SK-N-SH (cell line): ENCODE results near the gene MFNG. TPM values are rescaled to one million over a fixed set of nuclear protein-coding genes. Genes with fewer than 3 reads are reported as not detected.

ENCODE experiments used
- CTCF ChIA-PET: fragments of 300-600, 350-600 bp; formaldehyde crosslinking; extraction: SDS; loops from one replicate; lab custom pipeline; 2021; lab: Yijun Ruan, JAX
- POLR2A ChIA-PET: fragments of 350-600 bp; sonication (Branson Sonifier 250); formaldehyde crosslinking; extraction: SDS; loops from one replicate; lab custom pipeline; 2020; ENCODE audit warnings: antibody characterized with exemption, inconsistent platforms; lab: Yijun Ruan, JAX
- DNase-seq: peaks from one replicate; pipeline ENCODE4 v3.0.0; 2012
- H2AFZ ChIP-seq: fragments of 200-600 bp; sonication (generic); 2 replicates; pipeline ENCODE4 v1.8.1; 2016; ENCODE audit warnings: antibody characterized with exemption, mild to moderate bottlenecking, low read depth
- H3F3A ChIP-seq: fragments of 200-600 bp; sonication (generic); replicated peaks from 2 replicates; pipeline ENCODE3; 2016; ENCODE audit warnings: antibody characterized with exemption, mild to moderate bottlenecking; ENCODE audit not compliant: insufficient read depth
- H3K27ac ChIP-seq, 2 experiments: fragments of 200-500 bp in 1 of 2; fragments of 200-600 bp in 1 of 2; sonication (Bioruptor generic) in 1 of 2; sonication (generic), shearing (Covaris generic) in 1 of 2; 2 replicates each; pipeline versions ENCODE4 v1.5.1 to v1.6.1; 2014 to 2016; ENCODE audit warnings: low read depth in 2 of 2, inconsistent platforms in 1 of 2, low read length in 1 of 2, mild to moderate bottlenecking in 1 of 2, mixed read lengths in 1 of 2
- H3K27me3 ChIP-seq: fragments of 200-600 bp; sonication (generic), shearing (Covaris generic); 2 replicates; pipeline ENCODE4 v1.6.1; 2016; ENCODE audit warnings: mixed run types; ENCODE audit not compliant: insufficient read depth
- H3K36me3 ChIP-seq, 2 experiments: fragments of 200-500 bp in 1 of 2; fragments of 200-600 bp in 1 of 2; sonication (Bioruptor generic) in 1 of 2; sonication (generic) in 1 of 2; replicated peaks in 1 of 2; 2 replicates each; pipeline versions ENCODE3 to v1.5.1; 2014 to 2016; ENCODE audit warnings: low read length in 1 of 2, mild to moderate bottlenecking in 1 of 2; ENCODE audit not compliant: insufficient read depth in 2 of 2, control insufficient read depth in 1 of 2
- H3K4me1 ChIP-seq, 2 experiments: fragments of 200-500 bp in 1 of 2; fragments of 200-600 bp in 1 of 2; sonication (Bioruptor generic) in 1 of 2; sonication (generic), shearing (Covaris generic) in 1 of 2; 2 replicates each; pipeline versions ENCODE4 v1.5.1 to v1.6.1; 2014 to 2016; ENCODE audit warnings: low read depth in 1 of 2, low read length in 1 of 2, mixed run types in 1 of 2; ENCODE audit not compliant: insufficient read depth in 2 of 2, control insufficient read depth in 1 of 2
- H3K4me2 ChIP-seq: fragments of 200-600 bp; sonication (generic), shearing (Covaris generic); 2 replicates; pipeline ENCODE4 v1.6.1; 2017; ENCODE audit warnings: mixed run types
- H3K4me3 ChIP-seq, 2 experiments: fragments of 200-500 bp in 1 of 2; fragments of 200-600 bp in 1 of 2; sonication (Bioruptor generic) in 1 of 2; sonication (generic), shearing (Covaris generic) in 1 of 2; 2 replicates each; pipeline versions ENCODE4 v1.5.1 to v1.8.1; 2014 to 2016; ENCODE audit warnings: low read depth in 2 of 2, inconsistent platforms in 1 of 2, low read length in 1 of 2, mild to moderate bottlenecking in 1 of 2, mixed read lengths in 1 of 2, moderate library complexity in 1 of 2
- H3K79me2 ChIP-seq: fragments of 200-600 bp; sonication (generic); 2 replicates; pipeline ENCODE4 v1.8.1; 2017; ENCODE audit warnings: mild to moderate bottlenecking; ENCODE audit not compliant: insufficient read depth
- H3K9ac ChIP-seq: fragments of 200-600 bp; sonication (generic); 2 replicates; pipeline ENCODE4 v1.6.1; 2017; ENCODE audit warnings: mixed run types
- H3K9me2 ChIP-seq: fragments of 200-600 bp; sonication (generic); 2 replicates; pipeline ENCODE4 v1.6.1; 2017; ENCODE audit warnings: mixed run types
- H3K9me3 ChIP-seq: fragments of 200-600 bp; sonication (generic); 2 replicates; pipeline ENCODE4 v1.6.1; 2017; ENCODE audit warnings: mixed run types, mild to moderate bottlenecking, moderate library complexity
- H4K20me1 ChIP-seq: fragments of 200-600 bp; sonication (generic); 2 replicates; pipeline ENCODE4 v1.6.1; 2017; ENCODE audit warnings: mild to moderate bottlenecking, mixed run types; ENCODE audit not compliant: insufficient read depth
- EZH2phosphoT487 ChIP-seq: fragments of 200-600 bp; sonication (generic); IDR thresholded peaks from 2 replicates; pipeline ENCODE4 v1.6.1; 2017; ENCODE audit warnings: low read depth, mixed run types, mild to moderate bottlenecking, antibody characterized with exemption, moderate library complexity, borderline replicate concordance
- GABPA ChIP-seq: IDR thresholded peaks from 2 replicates; pipeline ENCODE4 v1.4.0; 2012; ENCODE audit warnings: low read depth, mild to moderate bottlenecking
- MEF2A ChIP-seq: IDR thresholded peaks from 2 replicates; pipeline ENCODE4 v1.4.0; 2012; ENCODE audit warnings: low read depth, borderline replicate concordance
- RAD21 ChIP-seq: IDR thresholded peaks from 2 replicates; pipeline ENCODE4 v1.6.1; 2012; ENCODE audit warnings: mild to moderate bottlenecking, low read length
- RXRA ChIP-seq: IDR thresholded peaks from 2 replicates; pipeline ENCODE4 v1.4.0; 2012; ENCODE audit warnings: low read depth, mild to moderate bottlenecking, borderline replicate concordance
- TAF1 ChIP-seq: IDR thresholded peaks from 2 replicates; pipeline ENCODE4 v1.6.1; 2012; ENCODE audit warnings: low read depth, mild to moderate bottlenecking, low read length, moderate library complexity, borderline replicate concordance
- WGBS: methylation state at CpG from one replicate; pipeline ENCODE4 v1.1.6; 2017; ENCODE audit warnings: low lambda C conversion rate; 5-methylcytosine and 5-hydroxymethylcytosine counted together
- polyA plus RNA-seq, 3 experiments: library from polyadenylated mRNA; depleted of rRNA; stranded (reverse); fragments of >200 nt; gene quantifications; 2 replicates each; pipeline ENCODE4 v1.2.3, GENCODE V29; 2012
- TF ChIP-seq, protein P1 (sequence below): IDR thresholded peaks from 2 replicates; pipeline ENCODE4 v1.6.1; 2012; ENCODE audit warnings: mild to moderate bottlenecking, low read depth, low read length, moderate library complexity
- TF ChIP-seq, protein P2 (sequence below): IDR thresholded peaks from 2 replicates; pipeline ENCODE4 v1.4.0; 2012; ENCODE audit warnings: low read depth

MFNG gene
- polyA plus RNA-seq, 1 of the 3 experiments (the other 2 are of a cell fraction) = 0.18 TPM

DNA sequence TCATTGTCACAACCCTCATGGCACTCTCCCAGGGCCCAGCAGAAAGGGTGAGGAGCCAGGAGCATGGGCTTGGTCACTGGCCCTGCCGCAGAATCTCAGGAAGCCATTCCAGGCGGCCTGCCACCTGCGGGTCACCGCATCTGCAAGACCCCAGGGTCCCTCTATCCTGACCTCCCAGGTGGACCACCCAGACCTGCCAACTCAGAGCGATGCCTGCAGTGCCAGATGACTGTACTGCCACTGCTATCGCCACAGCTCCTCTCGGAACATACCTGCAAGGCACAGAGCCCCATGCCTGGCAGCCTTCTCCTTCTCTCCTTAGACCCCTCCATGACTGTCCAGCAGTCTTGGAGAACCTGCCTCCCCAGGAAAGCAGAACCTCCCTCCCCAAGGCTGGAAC lies 32.5 kb downstream of the MFNG start:
- Histone ChIP-seq H3K27ac (no peak overlapping the region), H3K4me2 (no peak overlapping the region), H3K9ac (no peak overlapping the region), H3K9me3 (no peaks in the 10 kb centered on the region), H4K20me1 (no peaks in the 10 kb centered on the region), H3K36me3 (no peaks in the 10 kb centered on the region), H3F3A (peaks cover 11% of the 10 kb centered on the region), H3K4me3 (no peak overlapping the region), H2AFZ (no peak overlapping the region)
- CTCF ChIA-PET = interaction anchor here (1.7 to 9.3 kb wide), 2 partner anchors 25 to 138 kb away, joined by 8 to 203 read pairs; no protein-coding TSS in a partner anchor
- TF ChIP-seq, protein P1, sequence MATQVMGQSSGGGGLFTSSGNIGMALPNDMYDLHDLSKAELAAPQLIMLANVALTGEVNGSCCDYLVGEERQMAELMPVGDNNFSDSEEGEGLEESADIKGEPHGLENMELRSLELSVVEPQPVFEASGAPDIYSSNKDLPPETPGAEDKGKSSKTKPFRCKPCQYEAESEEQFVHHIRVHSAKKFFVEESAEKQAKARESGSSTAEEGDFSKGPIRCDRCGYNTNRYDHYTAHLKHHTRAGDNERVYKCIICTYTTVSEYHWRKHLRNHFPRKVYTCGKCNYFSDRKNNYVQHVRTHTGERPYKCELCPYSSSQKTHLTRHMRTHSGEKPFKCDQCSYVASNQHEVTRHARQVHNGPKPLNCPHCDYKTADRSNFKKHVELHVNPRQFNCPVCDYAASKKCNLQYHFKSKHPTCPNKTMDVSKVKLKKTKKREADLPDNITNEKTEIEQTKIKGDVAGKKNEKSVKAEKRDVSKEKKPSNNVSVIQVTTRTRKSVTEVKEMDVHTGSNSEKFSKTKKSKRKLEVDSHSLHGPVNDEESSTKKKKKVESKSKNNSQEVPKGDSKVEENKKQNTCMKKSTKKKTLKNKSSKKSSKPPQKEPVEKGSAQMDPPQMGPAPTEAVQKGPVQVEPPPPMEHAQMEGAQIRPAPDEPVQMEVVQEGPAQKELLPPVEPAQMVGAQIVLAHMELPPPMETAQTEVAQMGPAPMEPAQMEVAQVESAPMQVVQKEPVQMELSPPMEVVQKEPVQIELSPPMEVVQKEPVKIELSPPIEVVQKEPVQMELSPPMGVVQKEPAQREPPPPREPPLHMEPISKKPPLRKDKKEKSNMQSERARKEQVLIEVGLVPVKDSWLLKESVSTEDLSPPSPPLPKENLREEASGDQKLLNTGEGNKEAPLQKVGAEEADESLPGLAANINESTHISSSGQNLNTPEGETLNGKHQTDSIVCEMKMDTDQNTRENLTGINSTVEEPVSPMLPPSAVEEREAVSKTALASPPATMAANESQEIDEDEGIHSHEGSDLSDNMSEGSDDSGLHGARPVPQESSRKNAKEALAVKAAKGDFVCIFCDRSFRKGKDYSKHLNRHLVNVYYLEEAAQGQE = no peak
- TF ChIP-seq, protein P2, sequence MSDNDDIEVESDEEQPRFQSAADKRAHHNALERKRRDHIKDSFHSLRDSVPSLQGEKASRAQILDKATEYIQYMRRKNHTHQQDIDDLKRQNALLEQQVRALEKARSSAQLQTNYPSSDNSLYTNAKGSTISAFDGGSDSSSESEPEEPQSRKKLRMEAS = no peak
- TF ChIP-seq RAD21 (no peak), MEF2A (no peak), RXRA (no peak), TAF1 (no peak)
- TF ChIP-seq, all 33 proteins: peak for 0
- Histone ChIP-seq H3K4me1 (peaks cover 0 to 16% of the 10 kb centered on the region in 2 experiments; a peak in 2 of 4 replicates), H3K27me3 (no peaks in the 10 kb centered on the region), H3K79me2 (no peaks in the 10 kb centered on the region), H3K9me2 (no peaks in the 10 kb centered on the region)
- no peak for DNase-seq
- WGBS = 100% methylated on average over 1 of the region's 7 CpGs
- POLR2A ChIA-PET = no interaction called here

DNA sequence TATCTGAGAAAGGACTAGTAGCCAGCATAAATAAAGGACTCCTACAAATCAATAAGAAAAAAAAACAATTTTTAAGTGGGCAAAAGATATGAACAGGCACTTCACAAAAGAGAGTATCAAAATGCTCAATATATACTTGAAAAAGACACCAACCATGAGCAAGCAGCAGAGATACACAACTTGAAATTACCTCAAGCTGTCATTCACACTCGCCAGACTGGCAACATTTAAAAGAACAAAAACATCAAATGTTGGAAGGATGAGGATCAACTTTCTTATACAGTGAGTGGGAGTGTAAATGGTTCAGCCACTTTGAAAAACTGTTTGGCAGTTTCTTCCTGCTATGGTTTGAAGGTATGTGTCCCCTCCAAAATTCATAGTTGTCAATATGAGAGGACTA lies 35.0 kb downstream of the MFNG start:
- H3K27ac ChIP-seq = no peak overlapping the region
- no peaks in the 10 kb centered on the region for H3K79me2 ChIP-seq
- peaks cover 0 to 14% of the 10 kb centered on the region in 2 experiments; a peak in 2 of 4 replicates for H3K4me1 ChIP-seq
- no peak overlapping the region for H2AFZ ChIP-seq
- no peak for DNase-seq
- WGBS = 48% methylated on average over 1 of the region's 1 CpG
- peaks cover 11% of the 10 kb centered on the region for H3F3A ChIP-seq
- CTCF ChIA-PET = interaction anchor here (3.2 to 9.3 kb wide), 2 partner anchors 22 to 136 kb away, joined by 13 to 203 read pairs; no protein-coding TSS in a partner anchor
- H3K4me2 ChIP-seq = no peak overlapping the region
- no peak overlapping the region for H3K9ac ChIP-seq
- no peaks in the 10 kb centered on the region for H3K27me3 ChIP-seq
- TF ChIP-seq GABPA = no peak
- no peak for TF ChIP-seq EZH2phosphoT487
- TF ChIP-seq, all 33 proteins: peak for 0
- no peaks in the 10 kb centered on the region for H3K9me2 ChIP-seq
- no peaks in the 10 kb centered on the region for H3K9me3 ChIP-seq
- H4K20me1 ChIP-seq = no peaks in the 10 kb centered on the region
- H3K36me3 ChIP-seq = no peaks in the 10 kb centered on the region
- no peak overlapping the region for H3K4me3 ChIP-seq
- POLR2A ChIA-PET = no interaction called here
